Activated naive CD8-positive, alpha-beta T cell treated with anti-CD3 and anti-CD28 coated beads, Interleukin-2, amount 50 U/mL, for 16 hours (primary cell): ENCODE measurements around the gene MAST2.
"Not testable (repeated sequence)": the region's sequence is repeated elsewhere in the genome, so short reads cannot be mapped to it uniquely, and the experiment has no call there.

ENCODE experiments used
- DNase-seq: peaks from one replicate; pipeline ENCODE4 v3.0.0-alpha.2; 2020; ENCODE audit warnings: low read depth, low spot score

Gene MAST2

DNA sequence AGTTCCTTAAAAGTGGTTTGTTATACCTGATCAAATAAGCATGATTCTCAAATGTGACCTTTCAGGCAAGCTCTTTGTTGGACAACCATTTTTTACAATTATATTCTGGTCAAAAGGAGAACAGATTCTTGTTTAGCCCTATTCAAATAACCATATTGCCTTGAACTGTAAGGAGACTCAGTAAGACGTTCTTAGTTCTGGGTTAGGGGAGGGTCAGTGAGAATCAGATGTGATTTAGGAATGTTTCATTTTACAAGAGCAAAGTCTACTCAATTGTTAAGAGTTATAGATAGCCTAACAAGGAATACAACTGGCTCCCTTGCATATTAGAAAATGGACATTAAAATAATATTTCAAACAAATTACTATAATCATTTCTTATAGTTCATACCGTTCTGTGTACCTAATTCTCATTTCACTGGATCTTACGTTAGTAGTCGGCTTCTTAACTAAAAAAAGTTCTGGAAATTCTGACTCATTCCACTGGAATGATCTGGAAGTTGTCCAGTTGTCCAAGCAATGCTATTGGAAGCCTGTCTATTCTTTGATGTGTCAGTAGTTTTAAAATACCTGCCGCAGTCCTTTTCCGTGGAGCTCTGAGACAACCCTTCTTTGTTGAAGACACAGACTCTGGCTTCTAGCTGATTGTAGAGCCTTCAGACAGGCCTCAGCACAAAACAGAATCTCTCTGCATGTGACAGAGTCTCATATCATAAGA lies 88.8 kb downstream of the MAST2 start:
- DNase-seq, result no peak

GRCh38 chr1:45894331-45894730 lies 90.9 kb downstream of the MAST2 start:
- DNase-seq, result no peak

DNA sequence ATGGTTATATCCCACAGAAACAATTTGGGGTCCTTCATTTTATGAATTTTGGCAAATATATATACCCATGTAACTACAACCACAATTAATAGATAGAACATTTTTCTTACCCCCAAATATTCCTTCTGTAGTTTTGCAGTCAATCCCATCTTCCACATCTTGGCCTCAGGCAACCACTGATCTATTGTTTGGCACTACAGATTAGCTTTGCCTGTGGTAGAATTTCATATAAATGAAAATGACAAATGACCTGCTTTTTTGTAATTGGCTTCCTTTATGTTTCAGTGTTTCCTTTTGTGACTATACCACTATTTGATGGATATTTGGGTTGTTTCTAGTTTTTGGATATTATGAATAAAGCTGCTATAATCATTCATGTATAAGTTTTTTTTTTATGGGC lies 91.5 kb downstream of the MAST2 start:
- DNase-seq, result no peak

- DNase-seq, result no peak
These were observed 92.0 kb downstream of the MAST2 start for GRCh38 chr1:45895406-45895805.

GRCh38 chr1:45906883-45907282 lies 103.5 kb downstream of the MAST2 start:
- no peak for DNase-seq

GRCh38 chr1:45908611-45909140 lies 105.3 kb downstream of the MAST2 start:
- DNase-seq, result no peak

GRCh38 chr1:45911634-45912033 lies 108.2 kb downstream of the MAST2 start:
- no peak for DNase-seq

DNA sequence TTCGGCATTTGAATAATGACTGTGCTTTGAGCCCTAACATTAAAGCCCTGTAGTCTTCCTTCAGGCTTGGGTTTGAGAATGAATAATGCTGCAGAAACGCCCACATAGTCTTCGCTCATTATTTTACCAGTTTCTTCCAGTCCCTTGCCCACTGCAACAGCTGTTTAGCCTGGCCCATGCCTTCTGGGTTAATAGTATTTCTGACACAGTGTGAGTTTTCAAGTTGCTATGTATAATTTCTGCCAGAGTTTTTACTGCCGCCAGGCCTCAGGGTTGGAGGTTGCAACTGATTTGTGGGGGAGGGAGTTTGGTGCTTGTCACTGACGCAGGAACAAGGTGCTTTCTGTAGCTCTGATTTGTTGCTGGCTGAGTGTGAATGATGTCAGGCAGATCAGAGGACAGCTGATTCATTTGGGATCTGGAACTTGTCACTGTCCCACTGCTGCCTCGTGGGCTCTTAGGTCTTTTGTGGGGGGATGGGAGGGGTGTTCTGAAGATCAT lies 109.8 kb downstream of the MAST2 start:
- DNase-seq, result no peak

GRCh38 chr1:45913731-45914501 lies 110.5 kb downstream of the MAST2 start:
- DNase-seq, result no peak

DNA sequence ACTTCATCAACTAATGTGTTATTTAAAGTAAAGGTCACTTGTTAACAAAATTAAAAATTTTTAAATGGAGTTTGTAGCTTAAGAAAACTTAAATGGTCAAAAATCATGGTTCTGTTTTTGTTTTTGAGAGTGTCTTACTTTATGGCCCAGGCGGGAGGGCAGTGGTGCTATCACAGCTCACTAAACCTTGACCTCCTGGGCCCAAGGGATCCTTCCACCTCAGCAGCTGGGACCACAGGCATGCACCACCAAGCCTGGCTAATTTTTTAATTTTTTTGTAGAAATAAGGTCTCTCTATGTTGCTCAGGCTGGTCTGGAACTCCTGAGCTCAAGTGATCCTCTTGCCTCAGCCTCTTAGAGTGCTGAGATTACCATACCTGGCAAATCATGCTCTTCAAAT lies 111.4 kb downstream of the MAST2 start:
- no peak for DNase-seq

DNA sequence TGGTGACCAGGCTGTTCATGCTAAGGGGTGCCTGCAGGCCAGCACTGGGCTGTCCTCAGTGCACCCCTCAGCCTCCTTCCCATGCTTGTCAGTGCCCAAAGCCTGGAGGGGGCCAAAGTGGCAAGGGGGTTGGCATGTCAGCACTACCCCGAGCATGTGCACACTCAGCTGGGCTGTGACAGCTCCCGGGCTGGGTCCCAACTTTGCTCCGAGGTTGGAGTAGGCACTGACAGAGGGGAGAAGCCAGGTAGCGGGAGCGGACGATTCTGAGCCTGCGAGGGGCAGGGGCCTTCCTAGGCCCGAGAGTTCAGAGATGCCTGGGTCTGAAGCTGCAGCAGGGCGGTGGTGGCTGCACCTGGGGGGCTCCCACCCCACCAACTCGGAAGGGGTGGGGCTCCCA lies 119.0 kb downstream of the MAST2 start:
- DNase-seq, result no peak

DNA sequence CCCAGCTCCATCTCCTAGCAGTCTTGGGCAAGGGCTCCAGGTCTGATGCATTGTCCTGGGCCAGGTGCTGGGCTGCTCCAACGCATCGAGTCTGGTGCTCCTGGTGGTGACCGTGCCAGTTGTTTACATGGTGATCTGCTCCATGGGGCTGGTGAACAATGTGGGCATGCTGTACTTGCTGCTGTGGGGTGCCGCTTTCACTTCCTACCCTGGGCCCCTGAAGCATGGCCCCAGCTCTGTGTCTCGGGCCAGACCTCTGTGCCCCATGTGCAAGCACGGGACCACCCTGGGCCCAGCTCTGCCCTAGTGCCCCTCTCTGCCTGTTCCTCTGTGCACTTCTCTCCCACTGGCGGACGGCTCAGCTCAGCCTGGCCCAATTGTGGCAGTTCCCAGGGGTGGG lies 119.4 kb downstream of the MAST2 start:
- DNase-seq, result no peak

- DNase-seq, result no peak
These were observed 119.9 kb downstream of the MAST2 start for GRCh38 chr1:45923343-45923742.

GRCh38 chr1:45924736-45925135 lies 121.3 kb downstream of the MAST2 start:
- no peak for DNase-seq

- no peak for DNase-seq
These were observed 122.4 kb downstream of the MAST2 start for GRCh38 chr1:45925728-45926287.

GRCh38 chr1:45926330-45926729 lies 122.9 kb downstream of the MAST2 start:
- no peak for DNase-seq

DNA sequence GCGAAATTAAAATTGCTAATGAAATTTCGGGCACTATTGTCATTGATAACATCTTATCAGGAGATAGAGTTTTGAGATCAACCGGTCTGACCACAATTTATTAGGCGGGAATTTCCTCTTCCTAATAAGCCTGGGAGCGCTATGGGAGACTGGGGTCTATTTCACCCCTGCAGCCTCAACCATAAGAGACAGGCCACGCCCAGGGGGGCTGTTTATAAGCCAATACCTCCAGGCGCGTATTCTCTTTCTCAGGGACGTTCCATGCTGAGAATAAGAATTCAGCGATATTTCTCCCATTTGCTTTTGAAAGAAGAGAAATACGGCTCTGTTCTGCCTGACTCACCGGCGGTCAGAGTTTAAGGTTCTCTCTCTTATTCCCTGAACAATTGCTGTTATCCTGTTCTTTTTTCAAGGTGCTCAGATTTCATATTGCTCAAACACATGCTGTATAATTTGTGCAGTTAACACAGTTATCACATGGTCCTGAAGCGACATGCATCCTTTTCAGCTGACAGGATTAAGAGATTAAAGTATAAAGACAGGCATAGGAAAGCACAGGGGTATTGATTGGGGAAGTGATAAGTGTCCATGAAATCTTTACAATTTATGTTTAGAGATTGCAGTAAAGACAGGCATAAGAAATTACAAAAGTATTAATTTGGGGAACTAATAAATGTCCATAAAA lies 124.0 kb downstream of the MAST2 start:
- DNase-seq, result not testable (repeated sequence)

DNA sequence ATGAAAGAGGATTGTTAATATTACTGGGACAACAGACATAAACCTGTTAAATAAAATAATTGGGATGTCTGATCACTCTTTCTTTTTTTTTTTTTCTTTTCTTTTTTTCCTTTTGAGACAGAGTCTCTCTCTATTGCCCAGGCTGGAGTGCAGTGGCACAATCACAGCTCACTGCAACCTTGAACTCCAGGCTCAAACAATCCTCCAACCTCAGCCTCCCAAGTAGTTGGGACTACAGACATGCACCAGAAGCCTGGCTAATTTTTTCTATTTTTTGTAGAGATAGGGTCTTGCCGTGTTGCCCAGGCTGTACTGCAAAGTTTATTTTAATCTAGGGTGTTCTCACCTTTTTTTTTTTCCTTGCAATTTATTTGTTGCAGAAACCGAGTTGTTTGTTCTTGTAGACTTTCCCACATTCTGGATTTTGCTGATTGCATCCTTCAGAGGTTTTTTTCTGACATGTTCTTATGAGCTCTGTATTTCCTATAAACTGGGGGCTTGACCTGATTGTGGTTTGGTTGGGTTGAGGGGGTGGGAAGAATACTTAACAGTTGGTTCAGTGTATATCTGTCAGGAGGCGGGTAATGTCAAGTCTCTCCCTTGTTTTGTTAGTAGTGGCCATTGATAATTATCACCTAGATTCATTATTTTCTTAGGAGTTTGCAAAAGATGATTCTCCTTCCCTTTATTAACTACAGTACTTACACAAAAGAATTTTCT lies 125.2 kb downstream of the MAST2 start:
- no peak for DNase-seq

- DNase-seq, result no peak
These were observed 125.9 kb downstream of the MAST2 start for GRCh38 chr1:45929257-45929687.

DNA sequence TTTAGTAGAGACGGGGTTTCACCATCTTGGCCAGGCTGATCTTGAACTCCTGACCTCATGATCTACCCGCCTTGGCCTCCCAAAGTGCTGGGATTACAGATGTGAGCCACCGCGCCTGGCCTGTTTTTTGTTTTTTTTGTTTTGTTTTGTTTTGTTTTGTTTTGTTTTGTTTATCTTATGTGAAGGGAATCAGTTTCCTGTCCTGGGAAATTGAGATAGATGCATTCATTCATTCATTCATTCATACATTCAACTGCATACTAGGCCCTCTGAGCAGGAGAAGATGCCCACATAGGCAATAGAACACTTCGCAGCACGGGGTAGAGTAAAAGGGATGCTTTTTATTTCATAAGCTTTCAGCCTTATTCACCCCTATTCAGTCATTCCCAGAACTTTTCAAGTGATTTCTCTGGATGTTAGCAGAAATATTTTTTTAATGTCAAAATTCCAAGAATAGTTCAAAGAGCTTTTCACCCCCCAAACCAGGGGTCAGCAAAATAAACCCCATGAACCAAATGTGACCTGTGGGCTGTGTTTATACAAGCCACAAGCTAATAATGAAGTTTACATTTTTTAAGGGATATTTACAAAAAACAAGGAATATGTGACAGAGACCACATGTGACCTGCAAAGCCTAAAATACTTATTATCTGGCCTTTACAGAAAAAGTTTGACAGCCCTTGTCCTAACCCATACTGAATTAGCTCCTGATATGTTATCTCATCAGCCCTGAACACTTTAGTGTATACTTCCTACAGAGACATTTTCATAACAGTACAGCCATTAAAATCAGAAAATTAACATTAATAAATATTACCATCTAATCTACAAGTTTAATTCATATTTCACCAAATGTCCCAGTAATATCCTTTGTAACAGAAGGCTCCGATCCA lies 127.1 kb downstream of the MAST2 start:
- no peak for DNase-seq
